Memory B cell (primary cell): ENCODE measurements around the gene ALDH1L2.
"Not testable (repeated sequence)": the region's sequence is repeated elsewhere in the genome, so short reads cannot be mapped to it uniquely, and the experiment has no call there.

Experiments
- ATAC-seq: fragments of 150-1000 bp; cut with Tn5 transposase; 2 replicates; pipeline ENCODE4 v1.10.0; 2021; ENCODE audit warnings: low read depth, mild to moderate bottlenecking, moderate library complexity
- DNase-seq, 2 donors: peaks; one replicate each; pipeline ENCODE4 v3.0.0; 2022; ENCODE audit warnings: low spot score in 2 of 2
- H3K27ac Mint-ChIP-seq: one replicate; pipeline ENCODE4 v1.8.0; 2022; ENCODE audit warnings: mild to moderate bottlenecking, moderate library complexity, mixed read lengths
- H3K27me3 Mint-ChIP-seq: one replicate; pipeline ENCODE4 v1.8.0; 2022; ENCODE audit warnings: mixed read lengths
- H3K36me3 Mint-ChIP-seq: one replicate; pipeline ENCODE4 v1.8.0; 2022; ENCODE audit warnings: mild to moderate bottlenecking, mixed read lengths
- H3K4me1 Mint-ChIP-seq: one replicate; pipeline ENCODE4 v1.8.0; 2022; ENCODE audit warnings: mixed read lengths
- H3K4me3 Mint-ChIP-seq: one replicate; pipeline ENCODE4 v1.8.0; 2022; ENCODE audit warnings: mild to moderate bottlenecking, moderate library complexity, mixed read lengths
- H3K9me3 Mint-ChIP-seq: one replicate; pipeline ENCODE4 v1.8.0; 2022; ENCODE audit warnings: mixed read lengths

Gene ALDH1L2

DNA sequence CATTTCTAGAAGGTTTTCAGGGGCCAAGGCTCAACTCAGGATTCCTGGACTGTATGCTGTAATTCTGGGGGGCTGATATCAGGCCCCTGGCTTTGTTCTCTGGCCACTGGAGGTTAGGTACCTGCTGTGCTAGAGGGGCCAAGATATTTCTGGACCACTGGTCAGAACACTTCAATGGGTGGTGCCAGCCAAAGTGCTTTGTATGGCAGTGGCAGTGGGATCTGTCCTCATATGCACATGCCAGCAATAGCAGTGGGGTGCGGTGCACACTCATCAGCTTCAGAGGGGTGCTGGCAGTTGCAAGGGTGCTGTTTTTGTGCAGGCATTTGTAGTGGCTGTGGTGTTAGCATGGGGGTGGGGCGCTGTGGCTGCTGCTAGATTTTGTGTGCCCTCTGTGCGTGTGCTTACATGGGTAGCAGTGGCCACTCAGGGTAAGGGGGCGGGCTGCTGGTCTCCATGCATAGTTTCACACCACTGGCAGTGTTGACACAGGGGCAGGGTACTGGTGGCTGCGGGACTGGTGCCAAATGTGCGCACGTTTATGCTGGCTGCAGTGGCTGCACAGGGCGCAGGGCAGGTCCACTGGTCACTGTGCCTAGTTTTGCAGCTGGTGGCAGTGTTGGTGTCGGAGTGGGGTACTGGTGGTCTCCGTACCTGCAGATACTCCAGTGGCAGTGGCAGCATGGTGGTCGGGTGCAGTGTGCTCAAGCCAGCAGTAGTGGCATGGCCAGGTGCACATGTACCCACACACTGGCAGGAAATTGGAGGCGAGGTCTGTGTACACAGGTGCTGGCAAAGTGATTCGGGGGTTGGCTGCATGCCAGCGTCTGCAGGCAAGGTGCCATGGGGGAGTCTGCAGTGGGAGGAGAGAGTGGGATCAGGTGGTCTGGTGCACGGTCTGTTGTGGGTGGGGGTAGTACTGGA lies 85.6 kb downstream of the ALDH1L2 start:
- no peaks in the 10 kb centered on the region for H3K4me1 Mint-ChIP-seq
- no peak overlapping the region for H3K4me3 Mint-ChIP-seq
- no peak for ATAC-seq
- H3K9me3 Mint-ChIP-seq: peaks cover 2% of the 10 kb centered on the region
- no peak overlapping the region for H3K27ac Mint-ChIP-seq
- peaks cover 61% of the 10 kb centered on the region for H3K36me3 Mint-ChIP-seq
- DNase-seq: no peak
- no peaks in the 10 kb centered on the region for H3K27me3 Mint-ChIP-seq

DNA sequence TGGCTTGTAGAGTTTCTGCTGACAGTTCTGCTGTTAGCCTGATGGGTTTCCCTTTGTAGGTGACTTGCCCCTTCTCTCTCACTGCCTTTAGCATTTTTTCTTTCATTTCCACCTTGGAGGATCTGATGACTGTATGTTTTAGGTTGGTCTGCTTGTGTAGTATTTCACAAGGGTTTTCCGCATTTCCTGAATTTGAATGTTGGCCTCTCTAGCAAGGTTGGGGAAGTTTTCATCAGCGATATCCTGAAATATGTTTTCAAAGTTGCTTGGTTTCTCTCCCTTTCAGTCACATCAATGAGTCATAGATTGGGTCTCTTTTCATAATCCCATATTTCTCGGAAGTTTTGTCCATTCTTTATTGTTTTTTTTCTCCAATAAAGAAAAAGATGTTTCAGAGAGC lies 86.7 kb downstream of the ALDH1L2 start:
- Mint-ChIP-seq H3K4me1 (no peaks in the 10 kb centered on the region), H3K27ac (no peak overlapping the region), H3K9me3 (peaks cover 2% of the 10 kb centered on the region), H3K4me3 (no peak overlapping the region), H3K36me3 (peaks cover 62% of the 10 kb centered on the region), H3K27me3 (no peaks in the 10 kb centered on the region)
- ATAC-seq (no peak), DNase-seq (no peak)

DNA sequence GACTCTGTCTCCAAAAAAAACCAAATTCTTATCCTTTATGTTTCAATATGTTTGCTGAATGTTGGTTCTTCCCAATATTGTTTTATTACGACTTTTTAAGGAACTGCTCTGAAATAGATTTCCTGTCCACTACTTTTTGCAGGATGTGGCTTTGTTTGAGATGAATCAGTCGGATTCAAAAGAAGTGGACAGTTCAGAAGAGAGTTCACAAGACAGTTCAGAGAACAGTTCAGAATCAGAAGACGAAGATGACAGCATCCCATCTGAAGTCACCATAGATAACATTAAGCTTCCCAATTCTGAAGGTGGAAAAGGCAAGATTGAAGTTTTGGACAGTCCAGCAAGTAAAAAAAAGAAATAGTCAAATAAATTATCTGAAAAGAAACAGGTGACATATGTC lies 89.9 kb downstream of the ALDH1L2 start:
- Mint-ChIP-seq H3K4me1 (no peaks in the 10 kb centered on the region), H3K9me3 (no peaks in the 10 kb centered on the region), H3K27me3 (no peaks in the 10 kb centered on the region), H3K27ac (no peak overlapping the region), H3K4me3 (no peak overlapping the region), H3K36me3 (peaks cover 59% of the 10 kb centered on the region)
- ATAC-seq (no peak), DNase-seq (no peak)

DNA sequence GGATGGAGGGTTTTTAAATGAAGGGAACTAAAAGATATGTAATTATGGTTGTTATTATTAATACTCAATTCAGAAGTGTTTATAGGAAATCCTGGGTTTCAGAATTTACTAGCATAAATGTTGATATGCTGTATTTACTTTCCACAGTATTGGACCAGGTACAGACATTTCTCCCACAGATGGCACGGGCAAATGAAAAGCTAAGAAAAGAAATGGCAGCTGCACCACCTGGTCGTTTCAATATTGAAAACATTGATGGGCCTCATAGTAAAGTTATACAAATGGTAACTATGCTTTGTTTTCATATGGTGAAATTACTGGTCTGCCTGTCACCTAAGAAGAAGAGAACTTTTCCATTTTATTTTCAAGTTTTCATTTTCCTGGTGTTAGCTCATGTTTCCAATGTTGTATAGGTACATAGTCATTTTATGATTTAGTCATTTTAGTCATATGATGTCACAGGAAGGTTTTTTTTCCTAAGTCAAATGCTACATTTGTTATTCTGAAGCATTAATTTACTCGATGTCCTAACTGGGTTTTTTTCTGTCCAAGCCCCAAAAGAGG lies 92.6 kb downstream of the ALDH1L2 start:
- no peaks in the 10 kb centered on the region for H3K9me3 Mint-ChIP-seq
- DNase-seq (no peak), ATAC-seq (no peak)
- H3K4me1 Mint-ChIP-seq: peaks cover 14% of the 10 kb centered on the region
- no peak overlapping the region for H3K27ac Mint-ChIP-seq
- H3K4me3 Mint-ChIP-seq: no peak overlapping the region
- peaks cover 46% of the 10 kb centered on the region for H3K36me3 Mint-ChIP-seq
- H3K27me3 Mint-ChIP-seq: no peaks in the 10 kb centered on the region

DNA sequence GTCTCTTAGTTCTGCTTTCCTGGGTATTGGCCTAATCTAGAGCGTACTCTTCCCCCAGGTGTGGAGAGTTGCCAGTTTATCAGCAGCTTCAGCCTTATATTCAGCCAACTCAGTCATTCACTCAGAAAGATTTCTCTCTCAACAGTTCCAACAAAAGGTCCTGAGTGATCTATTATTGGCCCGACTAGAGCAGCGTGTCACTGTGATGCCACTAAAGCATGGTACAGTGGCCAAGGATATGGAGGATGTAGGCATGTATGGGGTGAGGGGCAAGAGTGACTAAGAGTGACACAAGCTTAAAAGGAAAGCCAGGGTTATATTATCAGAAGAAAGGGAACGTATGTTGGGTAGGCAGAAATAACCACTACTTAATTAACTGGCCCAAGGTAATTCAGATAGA lies 93.3 kb downstream of the ALDH1L2 start:
- DNase-seq (no peak), ATAC-seq (no peak)
- H3K27ac Mint-ChIP-seq: no peak overlapping the region
- no peak overlapping the region for H3K4me3 Mint-ChIP-seq
- H3K4me1 Mint-ChIP-seq: peaks cover 17% of the 10 kb centered on the region
- no peaks in the 10 kb centered on the region for H3K9me3 Mint-ChIP-seq
- H3K27me3 Mint-ChIP-seq: no peaks in the 10 kb centered on the region
- H3K36me3 Mint-ChIP-seq: peaks cover 43% of the 10 kb centered on the region

DNA sequence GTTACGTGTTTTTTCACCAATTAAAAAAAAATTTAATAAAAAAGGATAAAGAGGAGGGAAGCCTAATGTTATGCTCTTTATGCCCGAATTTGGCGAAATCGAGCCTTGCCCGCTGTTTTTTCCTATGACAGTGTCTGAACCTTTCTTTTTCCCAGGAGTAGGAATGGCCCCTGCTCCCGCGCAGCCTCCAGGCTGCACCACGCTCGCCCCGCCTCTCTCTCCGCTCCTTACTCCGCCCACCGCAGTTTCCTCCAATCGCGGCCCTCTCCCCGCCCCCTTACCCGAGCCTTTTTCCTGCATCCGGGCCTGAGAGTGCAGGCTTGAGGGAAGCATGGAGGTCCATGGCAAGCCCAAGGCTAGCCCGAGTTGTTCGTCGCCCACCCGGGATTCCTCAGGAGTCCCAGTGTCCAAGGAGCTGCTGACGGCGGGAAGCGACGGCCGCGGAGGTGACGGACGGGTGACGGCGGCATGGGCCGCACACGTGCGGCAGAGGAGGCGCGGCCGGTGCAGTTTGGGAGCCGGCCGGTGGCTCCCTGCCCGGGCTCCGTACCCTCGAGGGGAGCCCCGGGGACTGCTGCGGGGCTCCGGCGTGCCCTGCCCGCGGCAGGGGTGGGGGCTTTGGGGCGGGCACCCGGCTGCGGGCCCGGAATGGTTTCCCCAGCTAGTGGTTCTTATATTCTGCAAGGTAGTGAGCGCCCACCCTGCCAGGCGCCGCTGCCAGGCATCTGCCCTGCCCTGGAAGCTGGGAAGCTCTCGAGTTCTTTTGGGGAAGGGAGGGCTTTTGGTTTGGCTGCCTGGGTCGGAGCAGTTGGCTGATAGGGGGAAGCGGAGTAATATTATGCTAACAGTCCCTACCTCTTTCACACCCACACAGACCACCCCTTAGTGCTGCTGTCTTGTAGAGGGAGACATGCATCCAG lies 98.0 kb downstream of the ALDH1L2 start, which contains the start of gene NOPCHAP1:
Gene NOPCHAP1, plus strand, starts transcription at position 295 of the 920 bp plus-strand sequence. Its CDS starts 37 bp downstream, at position 332.
- H3K9me3 Mint-ChIP-seq: no peaks in the 10 kb centered on the region
- DNase-seq (peak; percentile 70 to 79), ATAC-seq (peak; percentile 97)
- peaks cover 20% of the 10 kb centered on the region for H3K36me3 Mint-ChIP-seq
- H3K27me3 Mint-ChIP-seq: no peaks in the 10 kb centered on the region
- H3K4me3 Mint-ChIP-seq: peak within 1 kb of the TSS; percentile 87
- H3K4me1 Mint-ChIP-seq: peaks cover 23% of the 10 kb centered on the region
- H3K27ac Mint-ChIP-seq: peak within 1 kb of the TSS; percentile 71

DNA sequence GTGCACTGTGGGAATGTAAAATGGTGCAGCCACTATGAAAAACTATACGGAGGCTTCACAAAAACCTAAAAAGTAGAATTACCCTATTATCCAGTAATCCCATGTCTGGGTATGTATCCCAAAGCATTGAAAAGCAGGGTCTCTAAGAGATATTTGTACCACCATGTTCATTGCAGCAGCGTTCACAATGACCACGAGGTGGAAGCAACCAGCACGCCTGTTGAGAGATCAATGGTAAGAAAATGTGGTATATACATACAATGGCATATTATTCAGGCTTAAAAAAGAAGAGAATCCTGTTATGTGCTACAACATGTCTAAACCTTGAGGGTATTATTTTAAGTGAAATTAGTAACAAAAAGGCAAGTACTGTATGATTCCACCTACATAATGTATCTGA lies 99.1 kb downstream of the ALDH1L2 start:
- DNase-seq (no peak), ATAC-seq (no peak)
- H3K27ac Mint-ChIP-seq: peak overlapping the region; percentile 71
- no peaks in the 10 kb centered on the region for H3K9me3 Mint-ChIP-seq
- peak overlapping the region; percentile 87 for H3K4me3 Mint-ChIP-seq
- H3K36me3 Mint-ChIP-seq: peaks cover 13% of the 10 kb centered on the region
- no peaks in the 10 kb centered on the region for H3K27me3 Mint-ChIP-seq
- peaks cover 23% of the 10 kb centered on the region for H3K4me1 Mint-ChIP-seq

DNA sequence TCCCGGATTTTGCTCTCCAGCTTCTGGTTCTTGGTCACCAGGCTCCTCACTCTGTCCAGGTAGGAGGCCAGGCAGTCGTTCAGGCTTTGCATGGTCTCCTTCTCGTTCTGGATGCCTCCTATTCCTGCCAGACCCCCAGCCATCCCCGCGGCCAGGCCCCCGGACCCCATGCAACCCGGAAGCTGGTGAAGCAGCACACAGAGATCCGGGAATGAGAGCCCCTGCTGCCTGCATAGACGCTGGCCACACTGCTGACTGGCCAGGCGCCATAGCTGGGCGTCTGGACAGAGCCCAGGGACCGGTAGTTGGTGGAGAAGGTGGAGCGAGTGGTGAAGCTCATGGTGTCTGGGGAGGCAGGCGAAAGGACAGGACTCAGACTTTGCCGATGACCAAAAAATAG lies 106.6 kb downstream of the ALDH1L2 start:
- not testable (repeated sequence) for H3K27me3 Mint-ChIP-seq, ATAC-seq, H3K36me3 Mint-ChIP-seq, H3K4me3 Mint-ChIP-seq, H3K4me1 Mint-ChIP-seq, DNase-seq, H3K27ac Mint-ChIP-seq, H3K9me3 Mint-ChIP-seq

DNA sequence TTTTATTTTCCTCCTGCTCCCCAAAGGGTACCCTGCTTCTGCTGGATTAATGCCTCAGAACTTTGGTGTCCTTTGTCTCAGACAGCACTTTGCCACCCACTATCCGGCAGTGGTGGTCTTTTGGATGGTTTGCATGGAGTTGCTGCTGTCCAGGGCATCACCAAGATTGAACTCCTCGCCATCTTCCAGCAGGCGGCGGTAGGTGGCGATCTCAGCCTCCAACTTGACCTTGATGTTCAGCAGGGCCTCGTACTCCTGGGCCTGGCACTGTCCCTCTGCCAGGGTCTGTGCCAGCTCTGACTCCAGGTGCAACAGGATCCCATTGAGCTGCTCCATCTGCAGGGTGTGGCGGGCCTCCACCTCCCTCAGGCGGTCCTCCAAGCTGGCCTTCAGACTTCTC lies 107.6 kb downstream of the ALDH1L2 start:
- H3K36me3 Mint-ChIP-seq: no peaks in the 10 kb centered on the region
- no peak for ATAC-seq
- no peaks in the 10 kb centered on the region for H3K9me3 Mint-ChIP-seq
- no peak overlapping the region for H3K27ac Mint-ChIP-seq
- peaks cover 10% of the 10 kb centered on the region for H3K4me1 Mint-ChIP-seq
- no peak for DNase-seq
- no peak overlapping the region for H3K4me3 Mint-ChIP-seq
- no peaks in the 10 kb centered on the region for H3K27me3 Mint-ChIP-seq

DNA sequence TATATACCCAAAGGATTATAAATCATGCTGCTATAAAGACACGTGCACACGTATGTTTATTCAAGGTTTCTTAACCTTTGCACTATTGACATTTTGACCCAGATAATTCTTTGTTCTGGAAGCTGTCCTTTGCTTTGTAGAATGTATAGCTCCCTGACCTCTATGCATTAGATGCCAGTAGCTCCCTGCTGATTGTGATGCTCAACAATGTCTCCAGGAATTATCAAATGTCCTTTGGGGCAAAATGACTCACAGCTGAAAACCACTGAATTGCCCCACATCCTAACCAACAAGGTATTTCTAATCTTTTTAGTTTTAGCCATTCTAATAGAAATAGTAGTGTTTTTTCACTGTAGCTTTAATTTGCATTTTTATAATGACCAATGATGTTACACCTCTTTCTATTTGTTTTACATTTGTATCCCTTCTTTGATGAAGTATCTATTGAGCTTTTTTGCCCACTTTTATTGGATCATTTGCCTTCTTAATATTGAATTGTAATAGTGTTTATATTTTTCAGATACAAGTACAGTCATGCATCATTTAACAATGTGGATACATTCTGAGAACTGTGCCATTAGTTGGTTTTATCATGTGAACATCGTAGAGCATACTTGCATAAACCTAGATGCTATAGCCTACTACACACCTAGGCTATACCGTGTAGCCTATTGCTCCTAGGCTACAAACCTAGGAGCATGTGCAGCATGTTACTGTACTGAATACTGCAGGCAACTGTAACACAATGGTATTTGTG lies 108.5 kb downstream of the ALDH1L2 start:
- no peak for DNase-seq
- no peaks in the 10 kb centered on the region for H3K9me3 Mint-ChIP-seq
- no peak for ATAC-seq
- H3K4me1 Mint-ChIP-seq: peaks cover 10% of the 10 kb centered on the region
- no peak overlapping the region for H3K27ac Mint-ChIP-seq
- no peaks in the 10 kb centered on the region for H3K36me3 Mint-ChIP-seq
- H3K27me3 Mint-ChIP-seq: no peaks in the 10 kb centered on the region
- no peak overlapping the region for H3K4me3 Mint-ChIP-seq

DNA sequence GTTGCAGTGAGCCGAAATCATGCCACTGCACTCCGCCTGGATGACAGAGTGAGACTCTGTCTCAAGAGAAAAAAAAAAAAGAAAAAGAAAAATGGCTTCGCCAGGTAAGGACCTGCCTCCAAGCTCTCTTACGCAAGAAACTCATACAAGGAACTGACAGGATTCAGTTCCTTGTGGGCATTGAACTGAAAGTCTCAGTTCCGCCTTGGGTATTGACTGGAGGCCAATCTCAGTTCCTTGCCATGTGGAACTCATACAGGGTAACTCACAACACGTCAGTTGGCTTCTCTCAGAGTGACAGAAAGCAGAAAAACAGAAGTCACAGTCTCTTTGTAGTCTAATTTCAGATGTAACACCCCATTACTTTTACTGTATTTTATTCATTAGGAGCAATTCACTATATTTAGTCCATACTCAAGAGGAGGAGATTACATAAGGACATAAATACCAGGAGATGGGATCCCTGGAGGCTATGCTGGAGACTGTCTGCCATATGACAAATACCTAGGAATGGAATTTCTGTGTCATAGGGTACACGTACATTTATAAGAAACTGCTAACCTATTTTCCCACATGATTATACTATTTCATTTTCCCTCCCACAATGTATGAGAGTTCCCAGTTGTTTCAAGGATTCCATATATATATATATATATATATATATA lies 109.5 kb downstream of the ALDH1L2 start:
- ATAC-seq: peak; percentile 99
- DNase-seq: peak; percentile 42 to 79
- peak overlapping the region; percentile 91 for H3K27ac Mint-ChIP-seq
- peak overlapping the region; percentile 44 for H3K4me3 Mint-ChIP-seq
- H3K27me3 Mint-ChIP-seq: no peaks in the 10 kb centered on the region
- no peaks in the 10 kb centered on the region for H3K9me3 Mint-ChIP-seq
- no peaks in the 10 kb centered on the region for H3K36me3 Mint-ChIP-seq
- peaks cover 10% of the 10 kb centered on the region for H3K4me1 Mint-ChIP-seq

DNA sequence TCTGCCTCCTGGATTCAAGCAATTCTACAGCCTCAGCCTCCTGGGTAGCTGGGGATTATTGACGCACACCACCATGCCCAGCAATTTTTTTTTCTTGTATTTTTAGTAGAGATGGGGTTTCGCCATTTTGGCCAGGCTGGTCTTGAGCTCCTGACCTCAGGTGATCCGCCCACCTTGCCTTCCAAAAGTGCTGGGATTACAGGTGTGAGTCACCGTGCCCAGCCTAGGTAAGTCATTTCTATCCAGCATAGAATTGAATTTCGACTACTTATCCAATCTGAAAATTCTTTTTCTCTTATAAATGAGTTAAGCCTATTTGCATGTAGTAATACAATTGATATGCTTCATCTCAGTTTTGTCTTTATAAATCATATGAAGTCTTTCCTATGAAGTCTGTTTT lies 111.0 kb downstream of the ALDH1L2 start:
- H3K36me3 Mint-ChIP-seq: no peaks in the 10 kb centered on the region
- DNase-seq: no peak
- ATAC-seq: no peak
- H3K9me3 Mint-ChIP-seq: no peaks in the 10 kb centered on the region
- peaks cover 12% of the 10 kb centered on the region for H3K4me1 Mint-ChIP-seq
- H3K4me3 Mint-ChIP-seq: no peak overlapping the region
- H3K27ac Mint-ChIP-seq: no peak overlapping the region
- no peaks in the 10 kb centered on the region for H3K27me3 Mint-ChIP-seq

DNA sequence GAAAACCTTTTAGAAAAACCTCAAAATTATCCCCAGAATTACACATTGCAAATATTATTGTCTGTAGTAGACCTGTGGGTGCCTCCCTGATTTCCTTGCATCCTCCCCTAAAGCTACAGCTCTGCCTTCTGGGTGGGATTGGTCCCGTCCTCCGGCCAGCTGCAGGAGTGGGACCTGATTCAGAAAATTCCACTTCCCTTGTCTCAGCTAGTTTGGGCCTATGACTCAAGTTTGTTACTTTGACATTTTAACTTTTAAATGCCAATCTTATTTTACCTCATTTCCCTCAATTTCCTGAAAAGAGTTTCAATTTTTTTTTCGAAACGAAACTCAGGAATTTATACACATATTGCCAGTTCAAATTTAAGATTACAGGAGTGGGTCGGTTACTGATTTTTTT lies 113.0 kb downstream of the ALDH1L2 start:
- ATAC-seq: no peak
- no peak overlapping the region for H3K27ac Mint-ChIP-seq
- no peaks in the 10 kb centered on the region for H3K9me3 Mint-ChIP-seq
- H3K27me3 Mint-ChIP-seq: no peaks in the 10 kb centered on the region
- no peaks in the 10 kb centered on the region for H3K36me3 Mint-ChIP-seq
- no peak overlapping the region for H3K4me3 Mint-ChIP-seq
- peaks cover 14% of the 10 kb centered on the region for H3K4me1 Mint-ChIP-seq
- no peak for DNase-seq
